ENCODE measurements around the gene TSPAN1. TPM values are rescaled to one million over a fixed set of nuclear protein-coding genes. Genes with fewer than 3 reads are reported as not detected.

The TSPAN1 gene
- total RNA-seq, 1 donor from 2014 or later = 3.9 TPM

DNA sequence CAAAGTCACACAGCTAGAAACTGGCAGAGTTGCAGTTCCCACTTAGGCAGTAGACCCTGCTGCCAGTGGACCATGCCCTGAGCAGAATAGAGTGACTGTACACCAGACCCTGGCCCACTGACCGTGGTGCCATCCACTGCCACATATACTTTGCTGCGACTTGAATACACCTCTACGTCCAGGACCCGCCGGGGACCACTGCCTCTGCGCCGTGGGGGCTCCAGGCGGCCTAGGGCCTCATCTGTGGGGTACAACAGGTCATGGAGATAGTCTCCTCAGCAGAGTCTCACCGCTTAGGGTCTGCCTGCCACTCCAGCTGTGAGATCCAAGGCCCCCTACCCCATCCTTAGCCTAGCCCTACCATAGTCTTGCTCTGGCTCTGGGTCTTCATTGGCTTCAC is 21.7 kb downstream of the TSPAN1 start:
- Histone ChIP-seq H3K4me3 (no peak overlapping the region), H3K36me3 (peaks cover 0 to 31% of the 10 kb centered on the region in 2 donors), H3K9me3 (no peaks in the 10 kb centered on the region), H3K27me3 (no peaks in the 10 kb centered on the region), H3K27ac (no peak overlapping the region), H3K4me1 (peaks cover 24% of the 10 kb centered on the region)
- no peak for TF ChIP-seq POLR2AphosphoS5 (IDR thresholded peaks at IDR 0.05; ENCODE audit: insufficient read depth in 1 of 2, low read depth in 1 of 2)
- intact Hi-C loops (cut with DNase I) = no loop called here
- no peak for DNase-seq (ENCODE audit: extremely low spot score in 2 of 2)

DNA sequence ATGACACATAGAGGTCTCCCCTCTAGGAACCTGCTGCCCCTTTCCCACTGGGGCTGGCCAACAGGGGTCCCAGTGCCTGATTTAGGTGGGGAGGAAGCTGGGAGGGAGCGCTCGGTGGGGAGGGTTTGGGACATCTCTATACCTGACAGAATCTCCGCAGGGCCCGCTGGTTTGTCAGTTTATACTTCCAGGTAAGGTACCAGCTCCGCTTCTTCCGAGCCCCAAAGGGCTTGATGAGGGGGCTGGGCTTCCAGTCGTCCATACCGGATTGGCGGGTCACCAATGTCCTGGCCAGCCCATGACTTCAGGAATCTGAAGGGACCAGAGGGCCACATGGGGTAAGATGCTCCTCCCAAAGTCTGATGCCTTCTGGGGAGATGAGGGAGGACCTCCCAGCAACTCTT is 22.7 kb downstream of the TSPAN1 start:
- intact Hi-C loops (cut with DNase I) = no loop called here
- Histone ChIP-seq H3K4me1 (peaks cover 28% of the 10 kb centered on the region), H3K36me3 (peaks cover 0 to 23% of the 10 kb centered on the region in 2 donors), H3K4me3 (peak overlapping the region; percentile 80 to 92), H3K27ac (peak overlapping the region; percentile 76), H3K9me3 (no peaks in the 10 kb centered on the region), H3K27me3 (no peaks in the 10 kb centered on the region)
- TF ChIP-seq POLR2AphosphoS5 (IDR thresholded peaks at IDR 0.05; ENCODE audit: insufficient read depth in 1 of 2, low read depth in 1 of 2) = no peak
- TF ChIP-seq, protein P1, sequence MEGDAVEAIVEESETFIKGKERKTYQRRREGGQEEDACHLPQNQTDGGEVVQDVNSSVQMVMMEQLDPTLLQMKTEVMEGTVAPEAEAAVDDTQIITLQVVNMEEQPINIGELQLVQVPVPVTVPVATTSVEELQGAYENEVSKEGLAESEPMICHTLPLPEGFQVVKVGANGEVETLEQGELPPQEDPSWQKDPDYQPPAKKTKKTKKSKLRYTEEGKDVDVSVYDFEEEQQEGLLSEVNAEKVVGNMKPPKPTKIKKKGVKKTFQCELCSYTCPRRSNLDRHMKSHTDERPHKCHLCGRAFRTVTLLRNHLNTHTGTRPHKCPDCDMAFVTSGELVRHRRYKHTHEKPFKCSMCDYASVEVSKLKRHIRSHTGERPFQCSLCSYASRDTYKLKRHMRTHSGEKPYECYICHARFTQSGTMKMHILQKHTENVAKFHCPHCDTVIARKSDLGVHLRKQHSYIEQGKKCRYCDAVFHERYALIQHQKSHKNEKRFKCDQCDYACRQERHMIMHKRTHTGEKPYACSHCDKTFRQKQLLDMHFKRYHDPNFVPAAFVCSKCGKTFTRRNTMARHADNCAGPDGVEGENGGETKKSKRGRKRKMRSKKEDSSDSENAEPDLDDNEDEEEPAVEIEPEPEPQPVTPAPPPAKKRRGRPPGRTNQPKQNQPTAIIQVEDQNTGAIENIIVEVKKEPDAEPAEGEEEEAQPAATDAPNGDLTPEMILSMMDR (IDR thresholded peaks at IDR 0.05) = no peak
- no peak for TF ChIP-seq POLR2A (IDR thresholded peaks at IDR 0.05)
- DNase-seq (ENCODE audit: extremely low spot score in 2 of 2) = no peak

DNA sequence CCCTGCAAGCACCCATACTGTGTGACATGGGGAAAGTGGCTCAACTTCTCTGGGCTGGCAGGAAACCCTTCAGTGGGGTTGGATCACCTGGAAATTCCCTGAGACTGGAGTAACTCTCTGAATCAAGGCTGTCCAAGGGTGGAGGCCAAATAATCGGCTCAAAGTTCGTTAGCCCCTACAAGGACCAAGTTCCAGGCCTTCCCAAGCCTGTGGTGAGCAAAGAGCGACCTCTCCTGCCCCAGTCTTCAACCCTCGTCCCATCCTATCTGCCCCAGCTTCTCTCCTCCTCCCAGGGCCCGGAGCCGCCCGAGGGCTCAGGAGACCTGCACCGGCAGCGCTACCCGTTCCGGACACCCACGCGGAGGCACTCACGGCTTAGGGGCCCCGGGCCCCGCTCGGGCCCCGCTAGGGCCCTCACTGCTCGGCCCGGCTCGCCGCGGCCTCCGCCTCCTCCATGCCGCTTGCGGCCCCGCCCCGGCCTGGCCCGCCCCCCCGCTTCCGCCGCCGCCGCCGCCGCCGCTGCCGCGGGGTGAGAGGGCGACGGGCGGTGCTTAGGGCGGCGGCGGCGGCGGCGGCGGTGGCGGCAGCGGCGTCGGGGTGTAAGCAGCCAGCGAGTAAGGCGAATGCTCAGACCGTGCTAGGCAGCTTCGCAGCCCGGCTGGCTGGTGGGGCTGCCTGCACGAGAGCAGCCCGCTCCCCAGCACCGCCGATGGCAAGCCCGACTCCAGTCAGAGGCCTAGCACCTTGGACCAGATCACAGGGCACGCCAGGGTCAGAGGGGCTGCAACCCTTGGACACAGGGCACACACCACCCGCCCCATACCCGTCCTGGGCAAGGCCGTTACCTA is 23.3 kb downstream of the TSPAN1 start, which contains the start of gene POMGNT1:
TSS of gene POMGNT1 (minus strand) at position 471 of the 848 bp plus-strand sequence. CDS start 613 bp downstream, outside the sequence.
- Histone ChIP-seq H3K27me3 (no peaks in the 10 kb centered on the region), H3K4me3 (peak within 1 kb of the TSS; percentile 80 to 92), H3K27ac (peak within 1 kb of the TSS; percentile 76), H3K4me1 (peaks cover 29% of the 10 kb centered on the region), H3K36me3 (peaks cover 0 to 17% of the 10 kb centered on the region in 2 donors), H3K9me3 (no peaks in the 10 kb centered on the region)
- intact Hi-C loops (cut with DNase I) = no loop called here
- TF ChIP-seq, protein P1 (IDR thresholded peaks at IDR 0.05) = no peak
- TF ChIP-seq POLR2AphosphoS5 (IDR thresholded peaks at IDR 0.05; ENCODE audit: insufficient read depth in 1 of 2, low read depth in 1 of 2) (peak in 1 of 2 donors; percentile 72), POLR2A (IDR thresholded peaks at IDR 0.05) (peak in 1 of 2 donors; percentile 32)
- DNase-seq (ENCODE audit: extremely low spot score in 2 of 2) = no peak

GRCh38 chr1:46199233-46199749 is 24.4 kb downstream of the TSPAN1 start:
- Histone ChIP-seq H3K4me3 (peak overlapping the region; percentile 80 to 92), H3K4me1 (peaks cover 35% of the 10 kb centered on the region)
- intact Hi-C loops (cut with DNase I) = no loop called here

GRCh38 chr1:46203738-46204405 is 29.0 kb downstream of the TSPAN1 start:
- Histone ChIP-seq H3K27ac (peak overlapping the region; percentile 94), H3K27me3 (no peaks in the 10 kb centered on the region), H3K4me3 (peak overlapping the region; percentile 64 to 95), H3K9me3 (no peaks in the 10 kb centered on the region), H3K36me3 (no peaks in the 10 kb centered on the region), H3K4me1 (peaks cover 44% of the 10 kb centered on the region)
- TF ChIP-seq POLR2A (IDR thresholded peaks at IDR 0.05) (no peak), POLR2AphosphoS5 (IDR thresholded peaks at IDR 0.05; ENCODE audit: insufficient read depth in 1 of 2, low read depth in 1 of 2) (no peak)
- TF ChIP-seq, protein P1 (IDR thresholded peaks at IDR 0.05) = no peak
- DNase-seq (ENCODE audit: extremely low spot score in 2 of 2) = no peak
- intact Hi-C loops (cut with DNase I) = no loop called here

More at GRCh38 chr1:46199233-46199749, 24.4 kb downstream of the TSPAN1 start:
- Histone ChIP-seq H3K9me3 (no peaks in the 10 kb centered on the region), H3K27me3 (no peaks in the 10 kb centered on the region), H3K36me3 (peaks cover 0 to 10% of the 10 kb centered on the region in 2 donors), H3K27ac (peak overlapping the region; percentile 76)
- DNase-seq (ENCODE audit: extremely low spot score in 2 of 2) = no peak
- TF ChIP-seq, protein P1 (IDR thresholded peaks at IDR 0.05) = no peak
- TF ChIP-seq POLR2A (IDR thresholded peaks at IDR 0.05) (no peak), POLR2AphosphoS5 (IDR thresholded peaks at IDR 0.05; ENCODE audit: insufficient read depth in 1 of 2, low read depth in 1 of 2) (no peak)

All from vagina (tissue), 2 donors.